IMR-90 (cell line): ENCODE measurements around the gene CPNE6. TPM values are rescaled to one million over a fixed set of nuclear protein-coding genes. Genes with fewer than 3 reads are reported as not detected.

Experiments
- ELK1 ChIP-seq: fragments of 150-350 bp; IDR thresholded peaks from 2 replicates; pipeline ENCODE4 v1.6.1; 2016; ENCODE audit warnings: low read depth, mild to moderate bottlenecking, low read length, moderate library complexity, borderline replicate concordance
- FOS ChIP-seq: fragments of 150-350 bp; IDR thresholded peaks from 2 replicates; pipeline ENCODE4 v1.6.1; 2016; ENCODE audit warnings: low read depth, low read length
- MAZ ChIP-seq: IDR thresholded peaks from 2 replicates; pipeline ENCODE4 v1.6.1; 2012; ENCODE audit warnings: low read depth, mild to moderate bottlenecking, low read length, improper control_type of control experiment, moderate library complexity, borderline replicate concordance
- RCOR1 ChIP-seq: IDR thresholded peaks from 2 replicates; pipeline ENCODE4 v1.6.1; 2012; ENCODE audit warnings: mild to moderate bottlenecking, low read length, improper control_type of control experiment; ENCODE audit not compliant: insufficient replicate concordance
- SMC3 ChIP-seq: fragments of 150-350 bp; IDR thresholded peaks from 2 replicates; pipeline ENCODE4 v1.6.1; 2016; ENCODE audit warnings: low read depth, mild to moderate bottlenecking, antibody characterized with exemption, low read length, moderate library complexity
- polyA plus RNA-seq, 3 experiments: library from polyadenylated mRNA; depleted of rRNA; stranded (reverse); fragments of >200 nt; gene quantifications; 2 replicates each; pipeline ENCODE4 v1.2.3, GENCODE V29; 2012; ENCODE audit warnings: low replicate concordance in 1 of 3
- total RNA-seq: library from RNA; depleted of rRNA; stranded (reverse); fragments of >200 nt; gene quantifications from 2 replicates; pipeline ENCODE4 v1.2.3, GENCODE V29; 2012

CPNE6 gene
- total and polyA plus RNA-seq, 2 of the 4 experiments (the other 2 are of a cell fraction), result not detected

- no peak for TF ChIP-seq ELK1
- no peak for TF ChIP-seq RCOR1
- TF ChIP-seq MAZ, result no peak
- TF ChIP-seq FOS, result no peak
- TF ChIP-seq SMC3, result no peak
These were observed 27.0 kb downstream of the CPNE6 start (continued) for GRCh38 chr14:24098229-24098926.
